HEK293T (cell line): ENCODE data around the gene ZBTB20.

Source experiments
- ARNT ChIP-seq: fragments of 450-650 bp; IDR thresholded peaks from 2 replicates; pipeline ENCODE4 v1.6.1; 2017; ENCODE audit warnings: mild to moderate bottlenecking
- ELF4 ChIP-seq: fragments of 450-650 bp; IDR thresholded peaks from 2 replicates; pipeline ENCODE4 v1.6.1; 2017; ENCODE audit warnings: antibody characterized with exemption
- FOXA1 ChIP-seq: fragments of 450-650 bp; IDR thresholded peaks from 2 replicates; pipeline ENCODE4 v1.6.1; 2016; ENCODE audit warnings: mild to moderate bottlenecking
- FOXK2 ChIP-seq: fragments of 450-650 bp; IDR thresholded peaks from 2 replicates; pipeline ENCODE4 v1.6.1; 2016; ENCODE audit warnings: mild to moderate bottlenecking
- FOXM1 ChIP-seq: fragments of 450-650 bp; IDR thresholded peaks from 2 replicates; pipeline ENCODE4 v1.6.1; 2017; ENCODE audit warnings: mild to moderate bottlenecking, borderline replicate concordance
- LEF1 ChIP-seq: fragments of 450-650 bp; IDR thresholded peaks from 2 replicates; pipeline ENCODE4 v1.6.1; 2017; ENCODE audit warnings: mild to moderate bottlenecking, borderline replicate concordance
- NFRKB ChIP-seq: fragments of 450-650 bp; IDR thresholded peaks from 2 replicates; pipeline ENCODE4 v1.6.1; 2016; ENCODE audit warnings: mild to moderate bottlenecking, moderate library complexity
- PKNOX1 ChIP-seq: fragments of 450-650 bp; IDR thresholded peaks from 2 replicates; pipeline ENCODE4 v1.6.1; 2016
- SP1 ChIP-seq: fragments of 450-650 bp; IDR thresholded peaks from 2 replicates; pipeline ENCODE4 v1.6.1; 2017
- SUZ12 ChIP-seq: fragments of 450-650 bp; IDR thresholded peaks from 2 replicates; pipeline ENCODE4 v1.6.1; 2016; ENCODE audit warnings: mild to moderate bottlenecking
- TARDBP ChIP-seq: fragments of 450-650 bp; IDR thresholded peaks from 2 replicates; pipeline ENCODE4 v1.6.1; 2016

GRCh38 chr3:114393367-114394072, 753.6 kb downstream of the ZBTB20 start:
- TF ChIP-seq ARNT (no peak), PKNOX1 (no peak), SP1 (no peak), FOXK2 (no peak), NFRKB (no peak), TARDBP (no peak), ELF4 (no peak), LEF1 (no peak), SUZ12 (no peak), FOXA1 (no peak), FOXM1 (no peak)
